ENCODE data around the gene SCLT1.
"Not testable (repeated sequence)": the region's sequence is repeated elsewhere in the genome, so short reads cannot be mapped to it uniquely, and the experiment has no call there.

The SCLT1 gene

GRCh38 chr4:129069537-129069936 is 23.8 kb downstream of the SCLT1 start:
- not testable (repeated sequence) for DNase-seq (ENCODE audit: low read depth)

- DNase-seq (ENCODE audit: low read depth) = no peak
Observed at GRCh38 chr4:129064717-129065116, 28.6 kb downstream of the SCLT1 start.

GRCh38 chr4:129063640-129064039 is 29.7 kb downstream of the SCLT1 start:
- no peak for DNase-seq (ENCODE audit: low read depth)

GRCh38 chr4:129062580-129062979 is 30.8 kb downstream of the SCLT1 start:
- DNase-seq (ENCODE audit: low read depth) = no peak

- no peak for DNase-seq (ENCODE audit: low read depth)
Observed at GRCh38 chr4:129059028-129059427, 34.3 kb downstream of the SCLT1 start.

- no peak for DNase-seq (ENCODE audit: low read depth)
Observed at GRCh38 chr4:129046055-129046959, 47.0 kb downstream of the SCLT1 start.

GRCh38 chr4:129043523-129043922 is 49.8 kb downstream of the SCLT1 start:
- no peak for DNase-seq (ENCODE audit: low read depth)

- DNase-seq (ENCODE audit: low read depth) = no peak
Observed at GRCh38 chr4:129040471-129040870, 52.9 kb downstream of the SCLT1 start.

GRCh38 chr4:129037093-129037492 is 56.2 kb downstream of the SCLT1 start:
- no peak for DNase-seq (ENCODE audit: low read depth)

- no peak for DNase-seq (ENCODE audit: low read depth)
Observed at GRCh38 chr4:129014566-129015509, 78.5 kb downstream of the SCLT1 start.

GRCh38 chr4:129008096-129008495 is 85.2 kb downstream of the SCLT1 start:
- no peak for DNase-seq (ENCODE audit: low read depth)

GRCh38 chr4:128986908-128987307 is 106.4 kb downstream of the SCLT1 start:
- DNase-seq (ENCODE audit: low read depth) = no peak

- DNase-seq (ENCODE audit: low read depth) = no peak
Observed at GRCh38 chr4:128986019-128986418, 107.3 kb downstream of the SCLT1 start.

- DNase-seq (ENCODE audit: low read depth) = no peak
Observed at GRCh38 chr4:128983771-128984485, 109.4 kb downstream of the SCLT1 start.

GRCh38 chr4:128981377-128981776 is 112.0 kb downstream of the SCLT1 start:
- DNase-seq (ENCODE audit: low read depth) = no peak

GRCh38 chr4:128980816-128981326 is 112.5 kb downstream of the SCLT1 start:
- no peak for DNase-seq (ENCODE audit: low read depth)

GRCh38 chr4:128979934-128980333 is 113.4 kb downstream of the SCLT1 start:
- peak; percentile 11 for DNase-seq (ENCODE audit: low read depth)

- DNase-seq (ENCODE audit: low read depth) = no peak
Observed at GRCh38 chr4:128978985-128979384, 114.4 kb downstream of the SCLT1 start.

GRCh38 chr4:128974136-128974581 is 119.2 kb downstream of the SCLT1 start:
- no peak for DNase-seq (ENCODE audit: low read depth)

GRCh38 chr4:128973384-128973783 is 120.0 kb downstream of the SCLT1 start:
- DNase-seq (ENCODE audit: low read depth) = no peak

- DNase-seq (ENCODE audit: low read depth) = no peak
Observed at GRCh38 chr4:128961405-128961804, 131.9 kb downstream of the SCLT1 start.

- DNase-seq (ENCODE audit: low read depth) = no peak
Observed at GRCh38 chr4:128958194-128958593, 135.1 kb downstream of the SCLT1 start.
